Neuronal stem cell (in vitro differentiated cells): ENCODE measurements around the gene MICALL2.

Source experiments
- DNase-seq: peaks from one replicate; pipeline ENCODE4 v3.0.0-alpha.2; 2013; ENCODE audit warnings: low spot score
- H2AFZ ChIP-seq: one replicate; pipeline ENCODE4 v1.6.1; 2013; ENCODE audit warnings: mild to moderate bottlenecking, low read length, inconsistent platforms
- H2AK5ac ChIP-seq: 2 replicates; pipeline ENCODE4 v1.6.1; 2013; ENCODE audit warnings: low read depth, mild to moderate bottlenecking, inconsistent platforms, low read length, moderate library complexity, mixed read lengths
- H2BK120ac ChIP-seq: 2 replicates; pipeline ENCODE4 v1.6.1; 2013; ENCODE audit warnings: low read depth, mild to moderate bottlenecking, inconsistent platforms, low read length, moderate library complexity, mixed read lengths
- H2BK12ac ChIP-seq: one replicate; pipeline ENCODE4 v1.6.1; 2013; ENCODE audit warnings: low read length, inconsistent platforms
- H2BK15ac ChIP-seq: 2 replicates; pipeline ENCODE4 v1.6.1; 2013; ENCODE audit warnings: mild to moderate bottlenecking, low read length, inconsistent platforms, mixed read lengths
- H2BK5ac ChIP-seq: one replicate; pipeline ENCODE4 v1.6.1; 2013; ENCODE audit warnings: inconsistent platforms, mild to moderate bottlenecking, low read length, moderate library complexity
- H3K14ac ChIP-seq: one replicate; pipeline ENCODE4 v1.6.1; 2013; ENCODE audit warnings: low read length, inconsistent platforms
- H3K18ac ChIP-seq: 2 replicates; pipeline ENCODE4 v1.6.1; 2013; ENCODE audit warnings: low read length, inconsistent platforms
- H3K23ac ChIP-seq: 2 replicates; pipeline ENCODE4 v1.6.1; 2013; ENCODE audit warnings: low read depth, mild to moderate bottlenecking, mixed read lengths, low read length, inconsistent platforms; ENCODE audit not compliant: poor library complexity
- H3K27ac ChIP-seq: replicated peaks from 3 replicates; pipeline ENCODE4 v1.5.1; 2013; ENCODE audit warnings: low read length, inconsistent platforms
- H3K27me3 ChIP-seq, 3 experiments: 2 replicates each; pipeline ENCODE4 v1.6.1; 2013; ENCODE audit warnings: low read length in 3 of 3, mild to moderate bottlenecking in 2 of 3, inconsistent platforms in 1 of 3, low read depth in 1 of 3, mixed read lengths in 1 of 3, moderate library complexity in 1 of 3; ENCODE audit not compliant: control insufficient read depth in 3 of 3, insufficient read depth in 3 of 3
- H3K36me3 ChIP-seq, 2 donors: replicated peaks in 1 of 2; 2 replicates each; pipeline ENCODE4 v1.6.1; 2013; ENCODE audit warnings: low read length in 2 of 2; ENCODE audit not compliant: control insufficient read depth in 2 of 2, insufficient read depth in 2 of 2
- H3K4ac ChIP-seq: 2 replicates; pipeline ENCODE4 v1.6.1; 2013; ENCODE audit warnings: inconsistent platforms, mild to moderate bottlenecking, low read length, moderate library complexity
- H3K4me1 ChIP-seq, 2 donors: 1 replicate in 1 of 2; 2 replicates in 1 of 2; pipeline ENCODE4 v1.6.1; 2013; ENCODE audit warnings: low read length in 2 of 2, low read depth in 1 of 2; ENCODE audit not compliant: control insufficient read depth in 2 of 2, insufficient read depth in 1 of 2
- H3K4me2 ChIP-seq: one replicate; pipeline ENCODE4 v1.6.1; 2013; ENCODE audit warnings: mild to moderate bottlenecking, low read length, inconsistent platforms; ENCODE audit not compliant: insufficient read depth, poor library complexity, severe bottlenecking
- H3K4me3 ChIP-seq, 2 donors: 2 replicates each; pipeline ENCODE4 v1.5.1; 2013; ENCODE audit warnings: low read length in 2 of 2, mild to moderate bottlenecking in 2 of 2, inconsistent platforms in 1 of 2, moderate library complexity in 1 of 2
- H3K79me1 ChIP-seq: one replicate; pipeline ENCODE4 v1.6.1; 2013; ENCODE audit warnings: low read depth, mild to moderate bottlenecking, inconsistent platforms, low read length, moderate library complexity
- H3K9ac ChIP-seq: one replicate; pipeline ENCODE4 v1.6.1; 2013; ENCODE audit warnings: mild to moderate bottlenecking, low read depth, low read length, inconsistent platforms; ENCODE audit not compliant: poor library complexity
- H3K9me3 ChIP-seq, 2 donors: replicated peaks in 1 of 2; 2 replicates each; pipeline versions ENCODE3 to v1.6.1; 2013; ENCODE audit warnings: low read length in 2 of 2, mild to moderate bottlenecking in 2 of 2, inconsistent platforms in 1 of 2, low read depth in 1 of 2, mixed read lengths in 1 of 2, moderate library complexity in 1 of 2; ENCODE audit not compliant: control insufficient read depth in 2 of 2, insufficient read depth in 1 of 2
- H4K8ac ChIP-seq: one replicate; pipeline ENCODE4 v1.6.1; 2013; ENCODE audit warnings: low read depth, mild to moderate bottlenecking, inconsistent platforms, low read length, moderate library complexity
- H4K91ac ChIP-seq: one replicate; pipeline ENCODE4 v1.6.1; 2013; ENCODE audit warnings: low read length, low read depth, mild to moderate bottlenecking, inconsistent platforms; ENCODE audit not compliant: poor library complexity
- whole genome bisulfite sequencing, 2 donors: extraction: QIAGEN DNeasy Blood & Tissue Kit; methylation state at CpG; one replicate each; pipeline ENCODE4 v1.1.7; 2013; ENCODE audit warnings: missing lambda C conversion rate in 2 of 2, mixed read lengths in 1 of 2; ENCODE audit not compliant: insufficient read length in 2 of 2, insufficient replicate concordance in 1 of 2; ENCODE audit errors: extremely low coverage in 2 of 2; 5-methylcytosine and 5-hydroxymethylcytosine counted together

MICALL2 gene

GRCh38 chr7:1493129-1493528 is 33.9 kb upstream of the MICALL2 start:
- no CpG with 5 or more reads among the region's 20 CpGs for WGBS, 2 donors
- no peak overlapping the region for H3K27ac ChIP-seq
- peaks cover 10% of the 10 kb centered on the region for H3K79me1 ChIP-seq
- no peaks in the 10 kb centered on the region for H3K9me3 ChIP-seq
- no peaks in the 10 kb centered on the region for H3K27me3 ChIP-seq
- no peak overlapping the region for H2BK120ac ChIP-seq
- H3K4me2 ChIP-seq: no peak overlapping the region
- H3K36me3 ChIP-seq: peaks cover 60 to 92% of the 10 kb centered on the region in 2 donors
- no peak overlapping the region for H4K91ac ChIP-seq
- no peak overlapping the region for H4K8ac ChIP-seq
- H3K4ac ChIP-seq: no peak overlapping the region
- H3K14ac ChIP-seq: no peak overlapping the region
- no peak overlapping the region for H3K18ac ChIP-seq
- peak overlapping the region; percentile 53 for H2BK5ac ChIP-seq
- no peak overlapping the region for H2BK12ac ChIP-seq
- no peak overlapping the region for H2AK5ac ChIP-seq
- no peak overlapping the region for H3K23ac ChIP-seq
- no peak overlapping the region for H2BK15ac ChIP-seq
- no peaks in the 10 kb centered on the region for H3K4me1 ChIP-seq
- no peak overlapping the region for H3K9ac ChIP-seq
- H2AFZ ChIP-seq: no peak overlapping the region
- DNase-seq: no peak
- H3K4me3 ChIP-seq: no peak overlapping the region

- H3K9me3 ChIP-seq: no peaks in the 10 kb centered on the region
- H3K18ac ChIP-seq: no peak overlapping the region
- H3K4me1 ChIP-seq: no peaks in the 10 kb centered on the region
- WGBS, 2 donors: no CpG with 5 or more reads among the region's 33 CpGs
- H3K79me1 ChIP-seq: peaks cover 12% of the 10 kb centered on the region
- H3K27me3 ChIP-seq: no peaks in the 10 kb centered on the region
- DNase-seq: no peak
- H3K4me2 ChIP-seq: no peak overlapping the region
- H2AK5ac ChIP-seq: no peak overlapping the region
- no peak overlapping the region for H4K91ac ChIP-seq
- no peak overlapping the region for H2BK15ac ChIP-seq
- H3K14ac ChIP-seq: no peak overlapping the region
- no peak overlapping the region for H3K4me3 ChIP-seq
- H3K4ac ChIP-seq: no peak overlapping the region
- H2AFZ ChIP-seq: no peak overlapping the region
- no peak overlapping the region for H4K8ac ChIP-seq
- no peak overlapping the region for H2BK120ac ChIP-seq
- H3K9ac ChIP-seq: no peak overlapping the region
- H2BK5ac ChIP-seq: no peak overlapping the region
- no peak overlapping the region for H3K23ac ChIP-seq
- no peak overlapping the region for H3K27ac ChIP-seq
- H2BK12ac ChIP-seq: no peak overlapping the region
- peaks cover 61 to 92% of the 10 kb centered on the region in 2 donors for H3K36me3 ChIP-seq
These were observed 33.4 kb upstream of the MICALL2 start for GRCh38 chr7:1492640-1493039.

GRCh38 chr7:1492221-1492620 is 33.0 kb upstream of the MICALL2 start:
- Histone ChIP-seq H3K23ac (no peak overlapping the region), H4K91ac (no peak overlapping the region), H3K18ac (no peak overlapping the region), H3K27me3 (no peaks in the 10 kb centered on the region), H2BK120ac (no peak overlapping the region), H3K4me2 (no peak overlapping the region), H2BK15ac (no peak overlapping the region), H2AK5ac (no peak overlapping the region), H3K9me3 (no peaks in the 10 kb centered on the region), H3K79me1 (peaks cover 12% of the 10 kb centered on the region), H2AFZ (no peak overlapping the region), H3K4me3 (no peak overlapping the region), H2BK5ac (no peak overlapping the region), H3K4ac (no peak overlapping the region), H3K14ac (no peak overlapping the region), H3K27ac (no peak overlapping the region), H3K36me3 (peaks cover 60 to 92% of the 10 kb centered on the region in 2 donors), H2BK12ac (no peak overlapping the region), H4K8ac (no peak overlapping the region), H3K4me1 (no peaks in the 10 kb centered on the region), H3K9ac (no peak overlapping the region)
- no CpG with 5 or more reads among the region's 10 CpGs for WGBS, 2 donors
- DNase-seq: no peak

- WGBS, 2 donors: no CpG with 5 or more reads among the region's 19 CpGs
These were observed 31.6 kb upstream of the MICALL2 start for GRCh38 chr7:1490837-1491236.

More at GRCh38 chr7:1490837-1491236, 31.6 kb upstream of the MICALL2 start:
- Histone ChIP-seq H3K4ac (no peak overlapping the region), H3K9ac (no peak overlapping the region), H2AK5ac (no peak overlapping the region), H2BK5ac (no peak overlapping the region), H3K36me3 (peaks cover 56 to 93% of the 10 kb centered on the region in 2 donors), H3K14ac (no peak overlapping the region), H4K91ac (no peak overlapping the region), H2BK15ac (no peak overlapping the region), H3K23ac (no peak overlapping the region), H2BK120ac (no peak overlapping the region), H3K4me1 (no peaks in the 10 kb centered on the region), H2BK12ac (no peak overlapping the region), H3K18ac (no peak overlapping the region), H3K9me3 (no peaks in the 10 kb centered on the region), H4K8ac (no peak overlapping the region), H3K27me3 (no peaks in the 10 kb centered on the region), H3K79me1 (peaks cover 13% of the 10 kb centered on the region), H3K4me2 (no peak overlapping the region), H3K4me3 (no peak overlapping the region), H3K27ac (no peak overlapping the region), H2AFZ (no peak overlapping the region)
- no peak for DNase-seq
